Tibial nerve (tissue), 4 donors: ENCODE data around the gene BPNT1.

Experiments
- CTCF ChIP-seq, 5 experiments: fragments of 200-600 bp in 3 of 5; fragments of 450-650 bp in 2 of 5; sonication (generic) in 3 of 5; IDR thresholded peaks; one replicate each; pipeline ENCODE4 v1.5.1; 2016 to 2019; ENCODE audit warnings: antibody characterized with exemption in 5 of 5, mild to moderate bottlenecking in 3 of 5, moderate library complexity in 2 of 5
- EP300 ChIP-seq, 2 donors: sonication (generic); formaldehyde crosslinking; IDR thresholded peaks; one replicate each; pipeline ENCODE4 v1.6.1; 2017; ENCODE audit warnings: antibody characterized with exemption in 2 of 2, mild to moderate bottlenecking in 1 of 2
- POLR2A ChIP-seq, 2 donors: fragments of 450-650 bp; IDR thresholded peaks; one replicate each; pipeline ENCODE4 v1.6.1; 2017; ENCODE audit warnings: antibody characterized with exemption in 2 of 2, mild to moderate bottlenecking in 2 of 2, moderate library complexity in 2 of 2

GRCh38 chr1:220094016-220094911 is 4.7 kb upstream of the BPNT1 start, which contains the start of gene IARS2:
- TF ChIP-seq CTCF (IDR thresholded peaks at IDR 0.05) (peak in 1 of 5 experiments; percentile 7), POLR2A (IDR thresholded peaks at IDR 0.05) (peak; percentile 7 to 30), EP300 (IDR thresholded peaks at IDR 0.05) (peak in 1 of 2 donors; percentile 79)
